Lung (tissue), 12 donors: ENCODE data around the gene TTR. TPM values are rescaled to one million over a fixed set of nuclear protein-coding genes. Genes with fewer than 3 reads are reported as not detected.

Experiments
- ATAC-seq: fragments of 200-7000 bp; cut with Tn5 transposase; one replicate; pipeline ENCODE4 v1.9.1; 2020; ENCODE audit warnings: moderate number of reproducible peaks; ENCODE audit not compliant: insufficient read depth, low FRiP score
- DNase-seq, 3 donors: peaks; one replicate each; pipeline ENCODE4 v3.0.0-alpha.2; 2013 to 2017
- H3K27ac ChIP-seq, 2 donors: one replicate each; pipeline ENCODE4 v1.5.1; 2013; ENCODE audit warnings: mild to moderate bottlenecking in 2 of 2, moderate library complexity in 2 of 2, control low read depth in 1 of 2, inconsistent platforms in 1 of 2, low read depth in 1 of 2, low read length in 1 of 2
- H3K27me3 ChIP-seq, 3 donors: one replicate each; pipeline ENCODE4 v1.5.1; 2013; ENCODE audit warnings: low read length in 2 of 3; ENCODE audit not compliant: control insufficient read depth in 3 of 3, insufficient read depth in 3 of 3
- H3K36me3 ChIP-seq, 4 donors: one replicate each; pipeline ENCODE4 v1.5.1; 2013; ENCODE audit warnings: low read length in 4 of 4, mild to moderate bottlenecking in 1 of 4, moderate library complexity in 1 of 4; ENCODE audit not compliant: control insufficient read depth in 4 of 4, insufficient read depth in 4 of 4
- H3K4me1 ChIP-seq, 5 donors: one replicate each; pipeline ENCODE4 v1.5.1; 2013; ENCODE audit warnings: low read length in 5 of 5, mild to moderate bottlenecking in 2 of 5, moderate library complexity in 1 of 5; ENCODE audit not compliant: control insufficient read depth in 5 of 5, insufficient read depth in 5 of 5
- H3K4me3 ChIP-seq: one replicate; pipeline ENCODE4 v1.5.1; 2013; ENCODE audit warnings: mild to moderate bottlenecking, control low read depth, moderate library complexity
- H3K9ac ChIP-seq, 2 donors: one replicate each; pipeline ENCODE4 v1.5.1; 2013; ENCODE audit warnings: low read length in 2 of 2, control low read depth in 1 of 2; ENCODE audit not compliant: insufficient read depth in 1 of 2
- H3K9me3 ChIP-seq, 4 donors: one replicate each; pipeline ENCODE4 v1.5.1; 2013; ENCODE audit warnings: low read length in 3 of 4, mild to moderate bottlenecking in 1 of 4, moderate library complexity in 1 of 4; ENCODE audit not compliant: control insufficient read depth in 4 of 4, insufficient read depth in 3 of 4
- CTCF ChIP-seq: IDR thresholded peaks from 2 replicates; pipeline ENCODE4 v1.5.1; 2012; ENCODE audit warnings: mild to moderate bottlenecking; ENCODE audit errors: control extremely low read depth, extremely low read depth
- WGBS, 2 donors: extraction: QIAGEN DNeasy Blood & Tissue Kit; methylation state at CpG; one replicate each; pipeline ENCODE4 v1.1.7; 2013; 5-methylcytosine and 5-hydroxymethylcytosine counted together
- polyA plus RNA-seq, 2 donors: library from polyadenylated mRNA; stranded (reverse); fragments of 200-250 nt; gene quantifications; one replicate each; pipeline ENCODE4 v1.2.1, GENCODE V29; 2013
- total RNA-seq, 2 donors: library from RNA; depleted of rRNA in 1 of 2; stranded (reverse); fragments of >200 nt in 1 of 2; gene quantifications; one replicate each; pipeline ENCODE4 v1.2.1, GENCODE V29; 2014 to 2021
- donor health status: control.
- donor health status: control.
- donor health status: Bipolar disorder and iron deficiency.
- donor health status: healthy.
- donor health status: DM: yes; HTN: yes; CAD: no.

Gene TTR
- total and polyA plus RNA-seq, 4 donors, result 0.13 to 1.1 (median 0.70) TPM

- 0% methylated on average over 1 of the region's 1 CpG for WGBS, 2 donors
- no peak for ATAC-seq
Observed at GRCh38 chr18:31563778-31564177, 27.9 kb upstream of the TTR start.

GRCh38 chr18:31565345-31565744 lies 26.3 kb upstream of the TTR start:
- TF ChIP-seq CTCF, result no peak
- 87 to 90% methylated on average over 2 of the region's 2 CpGs for WGBS, 2 donors
- Histone ChIP-seq H3K9ac (no peak overlapping the region), H3K27me3 (no peaks in the 10 kb centered on the region), H3K4me3 (no peak overlapping the region), H3K4me1 (no peaks in the 10 kb centered on the region), H3K36me3 (no peaks in the 10 kb centered on the region), H3K27ac (no peak overlapping the region), H3K9me3 (no peaks in the 10 kb centered on the region)
- no peak for ATAC-seq
- no peak for DNase-seq

More at GRCh38 chr18:31563778-31564177, 27.9 kb upstream of the TTR start:
- H3K9me3 ChIP-seq, result no peaks in the 10 kb centered on the region
- H3K36me3 ChIP-seq, result no peaks in the 10 kb centered on the region
- no peaks in the 10 kb centered on the region for H3K27me3 ChIP-seq
- no peak overlapping the region for H3K9ac ChIP-seq
- TF ChIP-seq CTCF, result no peak
- H3K27ac ChIP-seq, result no peak overlapping the region
- H3K4me3 ChIP-seq, result no peak overlapping the region
- DNase-seq, result no peak
- no peaks in the 10 kb centered on the region for H3K4me1 ChIP-seq

- Histone ChIP-seq H3K36me3 (no peaks in the 10 kb centered on the region), H3K4me1 (no peaks in the 10 kb centered on the region), H3K4me3 (no peak overlapping the region), H3K27ac (no peak overlapping the region), H3K27me3 (no peaks in the 10 kb centered on the region), H3K9me3 (no peaks in the 10 kb centered on the region), H3K9ac (no peak overlapping the region)
- WGBS, 2 donors, result 78 to 89% methylated on average over 10 of the region's 10 CpGs
- no peak for TF ChIP-seq CTCF
- ATAC-seq, result no peak
- DNase-seq, result peak in 1 of 3 donors; percentile 40
Observed at GRCh38 chr18:31565782-31566512, 25.7 kb upstream of the TTR start.
